ENCODE results near the gene C6orf47.

Gene C6orf47

DNA sequence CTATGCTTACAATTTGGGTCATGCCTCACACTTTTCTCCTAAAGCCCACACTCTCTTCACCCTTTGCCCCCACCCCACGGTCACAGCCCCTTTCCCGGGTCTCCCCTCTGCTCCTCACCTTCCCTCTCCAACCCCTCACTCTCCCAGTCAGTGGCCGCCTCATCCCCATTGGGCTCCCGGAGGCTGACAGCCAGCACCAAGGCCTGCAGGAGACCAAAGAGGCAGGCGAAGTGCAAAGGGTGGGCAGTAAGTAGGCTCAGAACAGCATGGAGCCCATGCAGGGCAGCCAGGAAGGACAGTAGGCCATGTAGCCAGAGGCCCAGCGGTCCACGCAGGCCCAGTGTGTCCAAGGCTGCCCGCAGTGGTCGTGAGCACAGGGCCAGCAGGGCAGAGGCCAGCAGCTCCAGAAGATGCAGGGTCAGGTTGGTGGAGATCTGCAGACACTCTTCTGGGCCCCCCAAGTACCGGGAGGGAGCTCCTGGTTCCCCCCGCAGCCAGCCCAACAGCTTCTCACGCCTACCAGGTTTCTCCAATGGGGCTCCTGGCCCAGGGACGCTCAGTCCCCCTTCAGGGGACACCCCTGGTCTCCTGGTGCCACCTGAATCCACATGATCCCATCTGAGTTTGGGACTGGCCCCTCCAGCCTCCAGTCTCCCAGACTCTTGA lies 1.5 kb downstream of the C6orf47 start:
- no peak for DNase-seq

- DNase-seq = no peak
Observed at GRCh38 chr6:31658158-31658688, 2.4 kb downstream of the C6orf47 start.

- DNase-seq = peak; percentile 21
Observed at GRCh38 chr6:31657406-31658157, 3.0 kb downstream of the C6orf47 start.

DNA sequence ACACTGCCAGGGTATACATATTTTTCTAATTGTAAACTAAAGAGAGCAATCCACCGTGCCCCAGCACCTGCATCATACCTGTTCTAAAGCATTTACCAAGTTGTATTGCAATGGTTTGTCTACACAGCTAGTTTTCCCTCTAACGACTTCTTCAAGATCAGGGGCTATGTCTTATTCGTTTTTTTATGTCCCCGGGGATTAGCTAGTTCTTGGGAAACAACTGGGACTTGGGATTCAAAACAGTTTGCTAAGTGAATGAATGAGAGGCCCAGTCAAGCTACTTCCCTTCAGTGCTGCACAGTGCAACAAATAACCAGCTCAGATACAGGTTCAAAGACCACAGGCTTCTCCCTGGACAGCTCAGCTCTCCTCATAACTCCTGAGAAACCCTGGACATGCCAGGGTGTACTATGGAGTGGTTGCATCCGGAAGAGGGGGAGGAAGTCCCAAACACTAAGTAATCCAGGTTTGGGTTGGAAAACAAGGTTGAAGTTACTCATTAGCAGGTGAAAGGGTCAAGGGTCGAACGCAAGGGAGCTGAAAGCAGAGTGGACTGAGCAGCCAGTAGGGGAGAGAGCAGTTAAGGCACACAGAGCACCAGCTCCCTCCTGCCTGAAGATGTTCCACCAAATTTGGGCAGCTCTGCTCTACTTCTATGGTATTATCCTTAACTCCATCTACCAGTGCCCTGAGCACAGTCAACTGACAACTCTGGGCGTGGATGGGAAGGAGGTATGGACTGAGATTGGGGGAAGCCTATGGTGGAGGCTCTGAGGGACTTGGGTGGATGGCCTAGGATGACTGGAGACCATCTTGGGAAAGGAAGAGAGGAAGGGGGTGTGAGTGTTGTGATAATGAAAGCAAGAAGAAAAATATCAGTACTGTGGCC lies 5.0 kb downstream of the C6orf47 start, which contains the start of gene APOM:
APOM (plus strand) TSS at position 546 of the 889 bp plus-strand sequence; CDS start at position 619, 73 bp downstream.
- no peak for DNase-seq

GRCh38 chr6:31654574-31655348 lies 5.8 kb downstream of the C6orf47 start:
- no peak for DNase-seq

GRCh38 chr6:31652925-31653724 lies 7.5 kb downstream of the C6orf47 start:
- DNase-seq = peak; percentile 89

DNA sequence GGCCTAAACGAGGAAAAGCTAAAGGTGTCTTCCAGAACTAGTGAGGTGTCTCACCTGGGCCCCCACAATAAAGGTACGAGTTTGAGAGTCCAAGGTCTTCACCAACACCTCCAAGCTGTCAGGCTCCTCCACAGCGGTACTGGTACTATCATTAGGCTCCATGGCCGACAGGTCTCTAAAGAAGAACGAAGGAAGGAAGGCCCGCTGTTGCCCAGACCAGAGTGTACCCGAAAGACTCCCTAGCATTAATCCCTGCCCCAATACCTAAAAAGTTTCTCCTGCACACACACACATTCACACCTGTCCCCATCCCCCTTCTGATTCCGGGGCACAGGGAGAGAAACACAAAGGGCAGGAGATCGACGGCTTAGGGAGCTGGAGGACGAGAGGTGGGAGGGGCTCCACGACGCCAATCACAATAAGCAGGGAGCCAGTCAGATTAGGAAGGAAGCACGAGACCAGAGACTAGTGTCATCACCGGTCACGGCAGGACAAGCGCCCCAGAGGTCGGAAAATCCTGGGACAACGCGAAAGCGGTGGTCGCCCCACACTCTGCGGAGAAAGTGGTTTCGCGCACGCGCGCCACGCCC lies 8.9 kb downstream of the C6orf47 start:
- no peak for DNase-seq

GRCh38 chr6:31645325-31645724 lies 15.3 kb downstream of the C6orf47 start:
- no peak for DNase-seq

DNA sequence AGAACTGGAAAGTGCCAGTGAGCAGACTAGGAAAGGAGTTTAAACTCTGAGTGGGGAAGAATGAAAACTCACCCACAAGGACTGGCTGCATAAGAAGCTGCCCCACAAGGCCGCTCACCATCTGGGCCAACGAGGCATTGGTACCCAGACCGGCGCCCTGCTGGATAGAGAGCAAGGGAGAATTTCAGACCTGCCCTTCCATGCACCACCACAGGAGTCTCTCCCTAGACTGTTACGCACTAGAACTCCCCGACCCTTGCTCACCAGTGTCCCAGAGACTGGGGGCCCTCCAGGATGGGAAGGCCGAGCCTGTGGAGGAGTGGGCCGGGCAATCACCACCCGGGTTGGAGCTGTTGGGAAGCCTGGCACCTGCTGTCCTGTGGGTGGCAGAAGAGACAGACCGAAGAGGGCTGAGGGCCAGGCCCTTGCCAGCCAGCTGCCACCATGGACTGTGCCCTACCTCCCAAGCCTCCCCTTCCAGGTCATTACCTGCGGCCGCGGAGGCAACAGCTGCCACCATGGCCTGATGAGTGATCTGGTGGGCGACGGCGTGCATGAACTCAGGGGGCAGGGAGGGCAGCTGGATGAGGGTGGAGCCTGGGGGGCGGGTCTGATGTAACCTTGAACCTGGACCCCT lies 16.6 kb downstream of the C6orf47 start:
- DNase-seq = no peak

- DNase-seq = no peak
Observed at GRCh38 chr6:31642798-31643570, 17.6 kb downstream of the C6orf47 start.

- no peak for DNase-seq
Observed at GRCh38 chr6:31641370-31641769, 19.2 kb downstream of the C6orf47 start.

- DNase-seq = no peak
Observed at GRCh38 chr6:31640612-31641011, 20.0 kb downstream of the C6orf47 start.

GRCh38 chr6:31639449-31639861 lies 21.1 kb downstream of the C6orf47 start:
- DNase-seq = peak; percentile 31

- no peak for DNase-seq
Observed at GRCh38 chr6:31639043-31639442, 21.5 kb downstream of the C6orf47 start.

GRCh38 chr6:31636698-31637596 lies 23.6 kb downstream of the C6orf47 start:
- DNase-seq = no peak

- DNase-seq = no peak
Observed at GRCh38 chr6:31634969-31635575, 25.5 kb downstream of the C6orf47 start.

DNA sequence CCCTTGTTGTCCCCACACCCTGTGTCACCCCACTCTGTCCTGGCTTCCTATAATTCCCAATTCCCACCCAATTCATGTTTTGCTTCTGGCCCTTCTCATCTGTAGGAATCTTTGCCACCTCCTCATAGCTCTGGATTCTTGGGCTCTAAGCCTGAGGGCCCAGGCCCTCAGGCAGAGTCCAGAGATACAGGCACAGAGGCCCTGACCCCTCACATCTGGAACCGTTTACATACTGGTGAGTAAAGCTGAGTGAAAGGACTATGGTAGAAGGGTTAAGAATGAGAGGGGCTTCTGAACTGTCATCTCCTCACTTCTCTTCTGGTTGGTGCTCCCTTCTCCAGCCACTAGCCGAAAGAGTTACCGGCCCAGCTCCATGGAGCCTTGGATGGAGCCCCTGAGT lies 26.4 kb downstream of the C6orf47 start:
- DNase-seq = no peak

DNA sequence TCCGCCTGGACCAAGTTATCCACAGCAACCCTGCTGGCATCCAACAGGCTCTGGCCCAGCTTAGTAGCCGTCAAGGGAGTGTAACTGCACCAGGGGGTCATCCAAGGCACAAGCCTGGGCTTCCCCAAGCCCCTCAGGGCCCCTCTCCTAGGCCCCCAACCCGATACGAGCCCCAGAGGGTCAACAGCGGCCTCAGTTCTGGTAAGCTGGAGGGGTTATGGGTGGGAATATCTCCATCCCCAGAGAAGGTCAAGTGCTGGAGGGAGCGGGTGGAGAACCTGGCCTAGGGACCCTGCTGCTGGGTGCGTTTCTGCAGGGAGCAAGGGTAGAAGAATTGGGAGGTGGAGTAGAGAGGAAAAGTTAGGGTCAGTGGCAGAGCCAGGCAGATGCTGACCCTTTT lies 27.1 kb downstream of the C6orf47 start:
- no peak for DNase-seq
